Measurements from ENCODE around the gene PTPRN2.

The PTPRN2 gene

GRCh38 chr7:158557441-158557755, 30.2 kb downstream of the PTPRN2 start:
- no peak for TF ChIP-seq CTCF (IDR thresholded peaks at IDR 0.05)
- no peak for TF ChIP-seq ZFX (IDR thresholded peaks at IDR 0.05; ENCODE audit: borderline replicate concordance)
- no peak overlapping the region for H3K27ac ChIP-seq

- no peak overlapping the region for H3K27ac ChIP-seq
- no peak for TF ChIP-seq ZFX (IDR thresholded peaks at IDR 0.05; ENCODE audit: borderline replicate concordance)
- TF ChIP-seq CTCF (IDR thresholded peaks at IDR 0.05) = no peak
Observed at GRCh38 chr7:158556721-158557440, 30.7 kb downstream of the PTPRN2 start.

- TF ChIP-seq CTCF (IDR thresholded peaks at IDR 0.05) (no peak), ZFX (IDR thresholded peaks at IDR 0.05; ENCODE audit: borderline replicate concordance) (no peak)
- no peak overlapping the region for H3K27ac ChIP-seq
Observed at GRCh38 chr7:158555034-158555520, 32.5 kb downstream of the PTPRN2 start.

- no peak for TF ChIP-seq CTCF (IDR thresholded peaks at IDR 0.05)
- no peak for TF ChIP-seq ZFX (IDR thresholded peaks at IDR 0.05; ENCODE audit: borderline replicate concordance)
- H3K27ac ChIP-seq = peak overlapping the region; percentile 20; the same call in 1 of the 2 replicates
Observed at GRCh38 chr7:158550886-158551452, 36.7 kb downstream of the PTPRN2 start.

GRCh38 chr7:158550394-158550700, 37.3 kb downstream of the PTPRN2 start:
- TF ChIP-seq ZFX (IDR thresholded peaks at IDR 0.05; ENCODE audit: borderline replicate concordance) (no peak), CTCF (IDR thresholded peaks at IDR 0.05) (no peak)
- peak overlapping the region; percentile 57 for H3K27ac ChIP-seq

- H3K27ac ChIP-seq = peak overlapping the region; percentile 57
- no peak for TF ChIP-seq ZFX (IDR thresholded peaks at IDR 0.05; ENCODE audit: borderline replicate concordance)
- TF ChIP-seq CTCF (IDR thresholded peaks at IDR 0.05) = no peak
Observed at GRCh38 chr7:158549616-158550393, 37.8 kb downstream of the PTPRN2 start.

- peak overlapping the region; percentile 57 for H3K27ac ChIP-seq
- TF ChIP-seq CTCF (IDR thresholded peaks at IDR 0.05) (peak; percentile 15; the same call in 1 of the 2 replicates), ZFX (IDR thresholded peaks at IDR 0.05; ENCODE audit: borderline replicate concordance) (no peak)
Observed at GRCh38 chr7:158549176-158549615, 38.4 kb downstream of the PTPRN2 start.
